Panc1 (cell line): ENCODE results near the gene FMR1.

Source experiments
- POLR2AphosphoS5 ChIP-seq: IDR thresholded peaks from 2 replicates; pipeline ENCODE4 v1.6.1; 2012; ENCODE audit warnings: mild to moderate bottlenecking, low read depth, low read length, moderate library complexity
- REST ChIP-seq, 2 experiments: IDR thresholded peaks; 2 replicates each; pipeline ENCODE4 v1.6.1; 2011 to 2012; ENCODE audit warnings: low read depth in 2 of 2, control low read depth in 1 of 2, low read length in 1 of 2, mild to moderate bottlenecking in 1 of 2, moderate library complexity in 1 of 2; ENCODE audit not compliant: insufficient read depth in 1 of 2
- SIN3A ChIP-seq: IDR thresholded peaks from 2 replicates; pipeline ENCODE4 v1.6.1; 2012; ENCODE audit warnings: low read depth, mild to moderate bottlenecking, low read length, moderate library complexity, borderline replicate concordance; ENCODE audit not compliant: insufficient read depth
- TCF7L2 ChIP-seq: IDR thresholded peaks from 2 replicates; pipeline ENCODE4 v1.6.1; 2011; ENCODE audit warnings: mild to moderate bottlenecking, low read depth, low read length, inconsistent platforms
- TF ChIP-seq, protein P1 (sequence below): fragments of 450-650 bp; IDR thresholded peaks from 2 replicates; pipeline ENCODE4 v1.5.1; 2017; ENCODE audit warnings: mild to moderate bottlenecking

GRCh38 chrX:147912093-147912801 is 528 bp downstream of the FMR1 start:
- TF ChIP-seq, protein P1, sequence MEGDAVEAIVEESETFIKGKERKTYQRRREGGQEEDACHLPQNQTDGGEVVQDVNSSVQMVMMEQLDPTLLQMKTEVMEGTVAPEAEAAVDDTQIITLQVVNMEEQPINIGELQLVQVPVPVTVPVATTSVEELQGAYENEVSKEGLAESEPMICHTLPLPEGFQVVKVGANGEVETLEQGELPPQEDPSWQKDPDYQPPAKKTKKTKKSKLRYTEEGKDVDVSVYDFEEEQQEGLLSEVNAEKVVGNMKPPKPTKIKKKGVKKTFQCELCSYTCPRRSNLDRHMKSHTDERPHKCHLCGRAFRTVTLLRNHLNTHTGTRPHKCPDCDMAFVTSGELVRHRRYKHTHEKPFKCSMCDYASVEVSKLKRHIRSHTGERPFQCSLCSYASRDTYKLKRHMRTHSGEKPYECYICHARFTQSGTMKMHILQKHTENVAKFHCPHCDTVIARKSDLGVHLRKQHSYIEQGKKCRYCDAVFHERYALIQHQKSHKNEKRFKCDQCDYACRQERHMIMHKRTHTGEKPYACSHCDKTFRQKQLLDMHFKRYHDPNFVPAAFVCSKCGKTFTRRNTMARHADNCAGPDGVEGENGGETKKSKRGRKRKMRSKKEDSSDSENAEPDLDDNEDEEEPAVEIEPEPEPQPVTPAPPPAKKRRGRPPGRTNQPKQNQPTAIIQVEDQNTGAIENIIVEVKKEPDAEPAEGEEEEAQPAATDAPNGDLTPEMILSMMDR = no peak
- TF ChIP-seq TCF7L2 (no peak), POLR2AphosphoS5 (no peak), SIN3A (no peak; the same call in 1 of the 2 replicates), REST (IDR thresholded peaks at IDR 0.05; ENCODE audit: insufficient read depth in 1 of 2, low read depth in 2 of 2, low read length in 1 of 2) (no peak)
